OCI-LY7 (cell line): ENCODE measurements around the gene SOX12.

Experiments
- CTCF ChIP-seq: fragments of 200-600 bp; sonication (generic); conservative IDR thresholded peaks from 2 replicates; pipeline ENCODE4 v1.5.1; 2014; ENCODE audit warnings: mild to moderate bottlenecking, antibody characterized with exemption, low read length, moderate library complexity, mixed read lengths
- EZH2phosphoT487 ChIP-seq: fragments of 200-600 bp; sonication (generic); IDR thresholded peaks from 2 replicates; pipeline ENCODE4 v1.6.1; 2018; ENCODE audit warnings: low read depth, borderline replicate concordance, mild to moderate bottlenecking, mixed run types, antibody characterized with exemption, low read length, moderate library complexity, mixed read lengths

GRCh38 chr20:309306-309840, 16.0 kb upstream of the SOX12 start:
- TF ChIP-seq CTCF (peak; percentile 33; the same call in 1 of the 2 replicates), EZH2phosphoT487 (no peak)
